Melanocyte of skin (primary cell): Measurements from ENCODE around the gene FAM229B. TPM values are rescaled to one million over a fixed set of nuclear protein-coding genes. Genes with fewer than 3 reads are reported as not detected.

Source experiments
- total RNA-seq, 2 donors: library from RNA; depleted of rRNA; stranded (reverse); fragments of >200 nt; gene quantifications; 2 replicates each; pipeline ENCODE4 v1.2.3, GENCODE V29; 2012

FAM229B gene, protein sequence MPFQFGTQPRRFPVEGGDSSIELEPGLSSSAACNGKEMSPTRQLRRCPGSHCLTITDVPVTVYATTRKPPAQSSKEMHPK
- 10 to 100 TPM in 1 of 2 donors, 1 to 10 TPM in 1; 9.3 to 15.1 TPM for total RNA-seq

DNA sequence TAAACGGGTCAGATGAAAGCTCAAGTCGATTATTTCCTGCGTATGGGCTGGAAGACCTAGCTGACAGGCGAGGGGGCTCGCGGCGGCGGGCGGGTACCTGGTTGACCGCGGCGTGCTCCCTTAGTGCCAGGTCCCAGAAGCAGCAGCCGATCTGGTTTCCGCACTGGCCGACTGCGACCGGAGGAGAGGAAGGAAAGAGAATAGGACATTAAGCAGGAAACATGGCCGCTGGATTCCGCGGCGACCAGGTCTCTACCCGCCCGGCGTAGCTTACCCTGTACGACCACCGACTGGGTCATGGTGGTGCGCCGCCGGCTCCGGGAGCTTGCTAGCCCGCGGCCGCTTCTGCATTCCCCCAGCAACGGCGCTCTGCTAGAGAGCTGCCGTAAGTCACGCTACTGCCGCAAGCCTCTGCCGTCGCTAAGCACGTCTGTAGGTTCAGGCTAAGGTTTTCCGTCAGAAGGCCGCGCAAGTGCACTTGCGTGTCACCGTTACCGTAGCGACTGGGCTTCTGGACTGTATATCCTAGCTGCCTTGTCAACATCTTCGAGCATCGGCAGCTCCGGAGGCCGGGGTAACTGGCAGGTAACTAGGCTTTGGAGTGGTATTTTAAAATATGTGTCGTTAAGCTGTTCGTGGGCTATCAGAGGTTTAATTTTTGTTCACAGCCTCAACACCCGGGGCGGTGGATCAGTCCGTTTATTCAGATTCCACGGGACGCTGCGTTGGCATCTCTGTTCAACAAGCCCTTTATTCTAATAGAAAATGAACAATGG, at the start of gene FAM229B, which contains the start of gene TUBE1:
Gene FAM229B (plus strand): TSS at position 456 of the 776 bp plus-strand sequence. CDS start 11,693 bp downstream, outside the sequence.
Gene TUBE1 (minus strand): TSS at position 347 of the 776 bp plus-strand sequence. CDS start 48 bp downstream, at position 299.

DNA sequence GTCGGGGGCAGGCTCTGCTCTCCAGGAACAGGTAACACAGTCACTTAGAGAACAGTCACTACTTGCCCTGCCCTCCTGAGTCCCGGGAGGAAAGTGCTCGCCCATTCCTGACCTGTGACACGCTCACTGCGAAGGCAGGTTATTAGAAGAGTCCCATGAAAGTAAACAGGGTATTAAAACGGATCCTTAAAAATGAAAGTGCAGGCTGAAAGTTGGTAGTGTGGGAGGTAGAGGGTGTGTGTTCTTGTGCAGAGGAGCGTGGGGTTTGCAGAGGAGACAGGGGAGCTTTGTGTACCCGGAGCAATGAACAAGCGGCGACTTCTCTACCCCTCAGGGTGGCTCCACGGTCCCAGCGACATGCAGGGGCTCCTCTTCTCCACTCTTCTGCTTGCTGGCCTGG, 33.4 kb upstream of the FAM229B start, which contains the start of gene CCN6:
Gene CCN6 (plus strand): TSS at position 104 of the 400 bp plus-strand sequence. CDS start 254 bp downstream, at position 358.

Other genes with a start within 250 kb of the FAM229B start
- 10 to 100 TPM; 66.9 to 69.9 TPM for gene FYN, start 214.1 kb upstream of the FAM229B start, total RNA-seq
- gene CCN6, start 33.5 kb upstream of the FAM229B start, total RNA-seq, result not detected
- 10 to 100 TPM; 10.7 to 14.3 TPM for gene TUBE1, start 109 bp upstream of the FAM229B start, total RNA-seq
- 10 to 100 TPM; 41.3 to 43.4 TPM for gene LAMA4, start 167.0 kb downstream of the FAM229B start, total RNA-seq